HEK293 (cell line): ENCODE data around the gene EFHC1.
A peak's percentile ranks its signal among the peaks of the same experiment; 100 is the strongest.

Source experiments
- CTCF ChIA-PET: fragments of 350-600 bp; formaldehyde crosslinking; extraction: SDS; loops from one replicate; lab custom pipeline; 2021; ENCODE audit warnings: antibody characterized with exemption; lab: Yijun Ruan, JAX
- POLR2A ChIA-PET: fragments of 300-600 bp; formaldehyde crosslinking; extraction: SDS; loops from one replicate; lab custom pipeline; 2020; ENCODE audit warnings: antibody characterized with exemption, inconsistent platforms; lab: Yijun Ruan, JAX
- H3K27ac ChIP-seq: fragments of 200-500 bp; sonication (Bioruptor generic); 2 replicates; pipeline ENCODE4 v1.5.1; 2014; ENCODE audit warnings: low read depth, low read length, control low read depth, inconsistent platforms; ENCODE audit errors: extremely low read depth
- H3K36me3 ChIP-seq, 2 experiments: fragments of 200-500 bp in 1 of 2; sonication (Bioruptor generic) in 1 of 2; 1 replicate in 1 of 2; 2 replicates in 1 of 2; pipeline ENCODE4 v1.5.1; 2014 to 2017; ENCODE audit warnings: inconsistent platforms in 2 of 2, low read length in 2 of 2; ENCODE audit not compliant: control insufficient read depth in 2 of 2, insufficient read depth in 1 of 2
- H3K4me1 ChIP-seq: fragments of 200-500 bp; sonication (Bioruptor generic); 2 replicates; pipeline ENCODE4 v1.5.1; 2014; ENCODE audit warnings: mild to moderate bottlenecking, low read length, inconsistent platforms; ENCODE audit not compliant: control insufficient read depth, insufficient read depth
- H3K4me3 ChIP-seq: 2 replicates; pipeline ENCODE4 v1.5.1; 2011; ENCODE audit warnings: low read depth, mild to moderate bottlenecking, control low read depth, low read length, moderate library complexity
- H3K9me3 ChIP-seq: fragments of 200-500 bp; sonication (Bioruptor generic); 2 replicates; pipeline ENCODE4 v1.5.1; 2014; ENCODE audit warnings: low read depth, low read length, inconsistent platforms; ENCODE audit not compliant: control insufficient read depth, insufficient read depth
- EGR2 ChIP-seq: fragments of 450-650 bp; formaldehyde crosslinking; IDR thresholded peaks from 2 replicates; pipeline ENCODE4 v1.5.1; 2016; ENCODE audit warnings: low read depth, missing biosample characterization, missing genetic modification characterization
- SCRT2 ChIP-seq: fragments of 450-650 bp; formaldehyde crosslinking; IDR thresholded peaks from 2 replicates; pipeline ENCODE4 v1.5.1; 2016; ENCODE audit warnings: missing biosample characterization, missing genetic modification characterization
- SETDB1 ChIP-seq: IDR thresholded peaks from one replicate; pipeline ENCODE4 v1.6.1; 2017; ENCODE audit warnings: mild to moderate bottlenecking, low read length, moderate library complexity, mixed read lengths; ENCODE audit not compliant: insufficient read length
- ZNF335 ChIP-seq: fragments of 450-650 bp; formaldehyde crosslinking; conservative IDR thresholded peaks from 2 replicates; pipeline ENCODE4 v1.5.1; 2016; ENCODE audit warnings: missing biosample characterization, missing genetic modification characterization
- ZNF596 ChIP-seq: fragments of 450-650 bp; IDR thresholded peaks from 2 replicates; pipeline ENCODE4 v1.5.0; 2018; ENCODE audit warnings: missing biosample characterization, mild to moderate bottlenecking, missing genetic modification characterization, moderate library complexity
- TF ChIP-seq, protein P1 (sequence below): fragments of 450-650 bp; formaldehyde crosslinking; IDR thresholded peaks from 2 replicates; pipeline ENCODE4 v1.5.1; 2016; ENCODE audit warnings: missing biosample characterization, missing genetic modification characterization
- TF ChIP-seq, protein P2 (sequence below): fragments of 450-650 bp; formaldehyde crosslinking; IDR thresholded peaks from 2 replicates; pipeline ENCODE4 v1.5.1; 2016; ENCODE audit warnings: missing biosample characterization, missing genetic modification characterization
- TF ChIP-seq, protein P3 (sequence below): fragments of 450-650 bp; formaldehyde crosslinking; IDR thresholded peaks from 2 replicates; pipeline ENCODE4 v1.5.1; 2017; ENCODE audit warnings: missing biosample characterization, mild to moderate bottlenecking, missing genetic modification characterization, moderate library complexity
- TF ChIP-seq, protein P4 (sequence below): fragments of 450-650 bp; formaldehyde crosslinking; IDR thresholded peaks from 2 replicates; pipeline ENCODE4 v1.5.1; 2017; ENCODE audit warnings: missing biosample characterization, missing genetic modification characterization
- TF ChIP-seq, protein P5 (sequence below): fragments of 450-650 bp; formaldehyde crosslinking; IDR thresholded peaks from 2 replicates; pipeline ENCODE4 v1.5.1; 2016; ENCODE audit warnings: missing biosample characterization, missing genetic modification characterization

The EFHC1 gene

DNA sequence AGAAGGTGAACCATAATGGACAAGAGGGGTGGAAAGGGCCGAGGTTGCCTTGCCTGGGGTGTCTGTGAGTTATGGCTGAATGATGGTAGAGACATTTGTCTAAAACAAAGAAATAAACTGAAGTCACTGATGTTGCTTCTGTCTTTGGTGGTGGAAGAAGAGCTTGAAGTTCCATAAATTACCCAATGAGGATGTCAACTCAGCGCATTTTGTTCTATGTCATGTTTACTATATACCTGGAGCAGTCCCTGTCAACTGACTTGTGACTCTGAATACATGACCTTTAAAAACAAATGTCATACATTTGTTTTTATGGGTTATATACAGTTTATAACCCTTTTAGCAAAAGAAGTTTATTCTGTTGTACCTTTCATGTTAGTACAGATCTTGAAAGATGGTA is 2.0 kb downstream of the EFHC1 start:
- no peak for TF ChIP-seq SETDB1
- TF ChIP-seq, all 188 proteins: peak for 0
- Histone ChIP-seq H3K36me3 (peaks cover 0 to 9% of the 10 kb centered on the region in 2 experiments; a peak in 1 of 3 replicates), H3K4me3 (no peak overlapping the region), H3K27ac (no peak overlapping the region), H3K4me1 (no peaks in the 10 kb centered on the region), H3K9me3 (no peaks in the 10 kb centered on the region)
- POLR2A ChIA-PET = no interaction called here
- CTCF ChIA-PET = interaction anchor here (0.7 to 5.8 kb wide), 3 partner anchors 10 to 175 kb away, joined by 3 to 42 read pairs (median 5); no protein-coding TSS in a partner anchor

DNA sequence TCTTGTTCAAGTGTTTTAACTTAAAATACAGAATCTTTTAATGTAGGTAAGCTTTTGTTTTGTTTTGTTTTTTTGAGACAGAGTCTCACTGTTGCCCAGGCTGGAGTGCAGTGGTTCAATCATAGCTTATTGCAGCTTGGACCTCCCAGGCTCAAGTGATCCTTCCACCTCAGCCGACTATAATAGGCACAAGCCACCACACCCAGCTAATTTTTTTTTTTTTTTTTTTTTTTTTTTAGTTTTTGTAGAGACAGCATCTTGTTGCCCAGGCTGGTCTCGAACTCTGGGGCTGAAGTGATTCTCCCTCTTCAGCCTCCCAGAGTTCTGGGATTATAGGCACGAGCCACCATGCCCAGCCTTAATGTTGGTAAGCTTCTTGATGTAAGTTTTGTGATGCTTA is 3.3 kb downstream of the EFHC1 start:
- Histone ChIP-seq H3K9me3 (no peaks in the 10 kb centered on the region), H3K4me1 (no peaks in the 10 kb centered on the region), H3K4me3 (no peak overlapping the region), H3K27ac (no peak overlapping the region), H3K36me3 (peaks cover 0 to 9% of the 10 kb centered on the region in 2 experiments; a peak in 1 of 3 replicates)
- TF ChIP-seq ZNF335 (tag by site-specific recombination) (peak; percentile 54), ZNF596 (tag by site-specific recombination) (no peak)
- TF ChIP-seq, protein P1, sequence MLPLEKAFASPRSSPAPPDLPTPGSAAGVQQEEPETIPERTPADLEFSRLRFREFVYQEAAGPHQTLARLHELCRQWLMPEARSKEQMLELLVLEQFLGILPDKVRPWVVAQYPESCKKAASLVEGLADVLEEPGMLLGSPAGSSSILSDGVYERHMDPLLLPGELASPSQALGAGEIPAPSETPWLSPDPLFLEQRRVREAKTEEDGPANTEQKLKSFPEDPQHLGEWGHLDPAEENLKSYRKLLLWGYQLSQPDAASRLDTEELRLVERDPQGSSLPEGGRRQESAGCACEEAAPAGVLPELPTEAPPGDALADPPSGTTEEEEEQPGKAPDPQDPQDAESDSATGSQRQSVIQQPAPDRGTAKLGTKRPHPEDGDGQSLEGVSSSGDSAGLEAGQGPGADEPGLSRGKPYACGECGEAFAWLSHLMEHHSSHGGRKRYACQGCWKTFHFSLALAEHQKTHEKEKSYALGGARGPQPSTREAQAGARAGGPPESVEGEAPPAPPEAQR = no peak
- TF ChIP-seq, protein P2, sequence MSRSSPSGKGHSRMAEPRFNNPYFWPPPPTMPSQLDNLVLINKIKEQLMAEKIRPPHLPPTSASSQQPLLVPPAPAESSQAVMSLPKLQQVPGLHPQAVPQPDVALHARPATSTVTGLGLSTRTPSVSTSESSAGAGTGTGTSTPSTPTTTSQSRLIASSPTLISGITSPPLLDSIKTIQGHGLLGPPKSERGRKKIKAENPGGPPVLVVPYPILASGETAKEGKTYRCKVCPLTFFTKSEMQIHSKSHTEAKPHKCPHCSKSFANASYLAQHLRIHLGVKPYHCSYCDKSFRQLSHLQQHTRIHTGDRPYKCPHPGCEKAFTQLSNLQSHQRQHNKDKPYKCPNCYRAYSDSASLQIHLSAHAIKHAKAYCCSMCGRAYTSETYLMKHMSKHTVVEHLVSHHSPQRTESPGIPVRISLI (tag by site-specific recombination) = peak; percentile 73
- CTCF ChIA-PET = interaction anchor here (0.6 to 5.8 kb wide), 13 partner anchors 16 to 571 kb away, joined by 3 to 42 read pairs (median 3); partner anchors contain the start of gene TRAM2
- POLR2A ChIA-PET = interaction anchor here (0.6 to 1.9 kb wide), 10 partner anchors 9 to 244 kb away, joined by 3 to 10 read pairs (median 4); partner anchors contain the start of gene TRAM2

DNA sequence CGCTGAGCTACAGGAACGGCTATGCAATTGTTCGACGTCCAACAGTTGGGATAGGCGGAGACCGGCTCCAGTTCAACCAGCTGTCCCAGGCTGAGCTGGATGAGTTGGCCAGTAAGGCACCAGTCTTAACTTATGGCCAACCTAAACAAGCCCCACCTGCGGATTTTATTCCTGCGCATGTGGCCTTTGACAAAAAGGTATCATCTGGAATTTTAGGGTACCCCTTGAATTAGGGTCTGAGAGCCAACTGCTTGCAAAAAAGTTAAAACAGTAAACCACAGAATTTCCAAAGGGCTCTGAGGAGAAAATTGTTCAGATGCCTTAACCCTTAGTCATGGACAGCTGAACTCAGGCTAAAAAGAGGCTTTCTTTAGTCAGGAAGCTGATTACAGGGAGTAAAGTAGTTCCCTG is 3.8 kb downstream of the EFHC1 start:
- H3K36me3 ChIP-seq = peaks cover 0 to 9% of the 10 kb centered on the region in 2 experiments; a peak in 1 of 3 replicates
- TF ChIP-seq, protein P3, sequence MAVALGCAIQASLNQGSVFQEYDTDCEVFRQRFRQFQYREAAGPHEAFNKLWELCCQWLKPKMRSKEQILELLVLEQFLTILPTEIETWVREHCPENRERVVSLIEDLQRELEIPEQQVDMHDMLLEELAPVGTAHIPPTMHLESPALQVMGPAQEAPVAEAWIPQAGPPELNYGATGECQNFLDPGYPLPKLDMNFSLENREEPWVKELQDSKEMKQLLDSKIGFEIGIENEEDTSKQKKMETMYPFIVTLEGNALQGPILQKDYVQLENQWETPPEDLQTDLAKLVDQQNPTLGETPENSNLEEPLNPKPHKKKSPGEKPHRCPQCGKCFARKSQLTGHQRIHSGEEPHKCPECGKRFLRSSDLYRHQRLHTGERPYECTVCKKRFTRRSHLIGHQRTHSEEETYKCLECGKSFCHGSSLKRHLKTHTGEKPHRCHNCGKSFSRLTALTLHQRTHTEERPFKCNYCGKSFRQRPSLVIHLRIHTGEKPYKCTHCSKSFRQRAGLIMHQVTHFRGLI (tag by site-specific recombination) = peak; percentile 68; the same call in 1 of the 2 replicates
- TF ChIP-seq EGR2 (no peak), SCRT2 (tag by site-specific recombination) (0 out of 2 replicates have a peak, but pooled peaks have one; percentile 19)
- H3K4me3 ChIP-seq = no peak overlapping the region
- H3K9me3 ChIP-seq = no peaks in the 10 kb centered on the region
- no peaks in the 10 kb centered on the region for H3K4me1 ChIP-seq
- no peak overlapping the region for H3K27ac ChIP-seq
- ChIA-PET POLR2A (interaction anchor here (0.7 to 1.9 kb wide), 5 partner anchors 76 to 238 kb away, joined by 3 to 10 read pairs (median 5); partner anchors contain the start of gene TRAM2), CTCF (interaction anchor here (0.7 to 5.8 kb wide), 10 partner anchors 16 to 239 kb away, joined by 3 to 42 read pairs (median 4); partner anchors contain the start of gene TRAM2)

DNA sequence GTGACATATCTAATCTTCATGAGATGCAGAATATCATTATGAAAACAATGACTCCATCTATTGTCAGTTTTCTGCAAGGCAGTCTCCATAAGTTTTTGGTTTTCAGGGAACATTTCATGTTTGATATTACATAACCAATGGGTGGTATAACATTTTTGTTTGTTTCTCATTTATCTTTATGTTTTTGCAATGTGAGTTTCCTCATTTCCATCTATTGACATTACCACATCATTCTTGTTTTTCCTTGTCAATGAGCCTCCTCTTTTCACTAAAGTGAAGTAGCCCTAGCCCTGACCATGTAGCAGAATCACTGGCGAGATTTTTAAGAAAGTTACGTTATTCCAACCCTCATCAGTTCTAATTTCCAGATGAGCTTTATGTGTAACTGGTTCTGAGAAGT is 4.4 kb downstream of the EFHC1 start:
- H3K36me3 ChIP-seq = peaks cover 0 to 9% of the 10 kb centered on the region in 2 experiments; a peak in 1 of 3 replicates
- no peak overlapping the region for H3K4me3 ChIP-seq
- TF ChIP-seq, protein P4, sequence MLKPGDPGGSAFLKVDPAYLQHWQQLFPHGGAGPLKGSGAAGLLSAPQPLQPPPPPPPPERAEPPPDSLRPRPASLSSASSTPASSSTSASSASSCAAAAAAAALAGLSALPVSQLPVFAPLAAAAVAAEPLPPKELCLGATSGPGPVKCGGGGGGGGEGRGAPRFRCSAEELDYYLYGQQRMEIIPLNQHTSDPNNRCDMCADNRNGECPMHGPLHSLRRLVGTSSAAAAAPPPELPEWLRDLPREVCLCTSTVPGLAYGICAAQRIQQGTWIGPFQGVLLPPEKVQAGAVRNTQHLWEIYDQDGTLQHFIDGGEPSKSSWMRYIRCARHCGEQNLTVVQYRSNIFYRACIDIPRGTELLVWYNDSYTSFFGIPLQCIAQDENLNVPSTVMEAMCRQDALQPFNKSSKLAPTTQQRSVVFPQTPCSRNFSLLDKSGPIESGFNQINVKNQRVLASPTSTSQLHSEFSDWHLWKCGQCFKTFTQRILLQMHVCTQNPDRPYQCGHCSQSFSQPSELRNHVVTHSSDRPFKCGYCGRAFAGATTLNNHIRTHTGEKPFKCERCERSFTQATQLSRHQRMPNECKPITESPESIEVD = 0 out of 2 replicates have a peak, but pooled peaks have one; percentile 12
- TF ChIP-seq, protein P5, sequence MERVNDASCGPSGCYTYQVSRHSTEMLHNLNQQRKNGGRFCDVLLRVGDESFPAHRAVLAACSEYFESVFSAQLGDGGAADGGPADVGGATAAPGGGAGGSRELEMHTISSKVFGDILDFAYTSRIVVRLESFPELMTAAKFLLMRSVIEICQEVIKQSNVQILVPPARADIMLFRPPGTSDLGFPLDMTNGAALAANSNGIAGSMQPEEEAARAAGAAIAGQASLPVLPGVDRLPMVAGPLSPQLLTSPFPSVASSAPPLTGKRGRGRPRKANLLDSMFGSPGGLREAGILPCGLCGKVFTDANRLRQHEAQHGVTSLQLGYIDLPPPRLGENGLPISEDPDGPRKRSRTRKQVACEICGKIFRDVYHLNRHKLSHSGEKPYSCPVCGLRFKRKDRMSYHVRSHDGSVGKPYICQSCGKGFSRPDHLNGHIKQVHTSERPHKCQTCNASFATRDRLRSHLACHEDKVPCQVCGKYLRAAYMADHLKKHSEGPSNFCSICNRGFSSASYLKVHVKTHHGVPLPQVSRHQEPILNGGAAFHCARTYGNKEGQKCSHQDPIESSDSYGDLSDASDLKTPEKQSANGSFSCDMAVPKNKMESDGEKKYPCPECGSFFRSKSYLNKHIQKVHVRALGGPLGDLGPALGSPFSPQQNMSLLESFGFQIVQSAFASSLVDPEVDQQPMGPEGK = no peak
- no peaks in the 10 kb centered on the region for H3K9me3 ChIP-seq
- CTCF ChIA-PET = interaction anchor here (0.6 to 2.2 kb wide), 9 partner anchors 8 to 173 kb away, joined by 3 to 5 read pairs (median 4); no protein-coding TSS in a partner anchor
- no peaks in the 10 kb centered on the region for H3K4me1 ChIP-seq
- no peak overlapping the region for H3K27ac ChIP-seq
- POLR2A ChIA-PET = interaction anchor here (1.9 kb wide), 1 partner anchor 152 kb away, joined by 6 read pairs; the partner anchor contains the start of gene TRAM2
